H1 (cell line): ENCODE data around the gene BEAN1. TPM values are rescaled to one million over a fixed set of nuclear protein-coding genes. Genes with fewer than 3 reads are reported as not detected.

Experiments used
- CTCF ChIA-PET: fragments of 300-600 bp; sonication (Branson Sonifier 250); formaldehyde crosslinking; loops from one replicate; lab custom pipeline; 2021; ENCODE audit not compliant: partially characterized antibody; lab: Charles Lee
- POLR2A ChIA-PET: fragments of 300-600 bp; sonication (Branson Sonifier 250); formaldehyde crosslinking; loops from one replicate; lab custom pipeline; 2021; ENCODE audit warnings: inconsistent platforms; ENCODE audit not compliant: partially characterized antibody; lab: Charles Lee
- DNase-seq, 2 experiments: peaks; one replicate each; pipeline versions ENCODE4 v3.0.0 to v3.0.0-alpha.2; 2010 to 2022; ENCODE audit warnings: low spot score in 2 of 2, low read depth in 1 of 2, mixed read lengths in 1 of 2
- FAIRE-seq: peaks from 2 replicates; lab custom pipeline; 2011; peaks lifted over from hg19 to GRCh38; lab: Jason Lieb, UNC
- H2AFZ ChIP-seq: 2 replicates; pipeline ENCODE4 v1.8.1; 2012; ENCODE audit warnings: low read length, inconsistent platforms
- H2AK5ac ChIP-seq: 2 replicates; pipeline ENCODE4 v1.6.1; 2013; ENCODE audit warnings: low read depth, low read length
- H2BK120ac ChIP-seq: replicated peaks from 2 replicates; pipeline ENCODE3; 2013; ENCODE audit warnings: low read depth, low read length, inconsistent platforms
- H2BK12ac ChIP-seq: 2 replicates; pipeline ENCODE4 v1.6.1; 2013; ENCODE audit warnings: low read depth, low read length
- H2BK15ac ChIP-seq: 2 replicates; pipeline ENCODE4 v1.6.1; 2013; ENCODE audit warnings: low read length
- H2BK20ac ChIP-seq: 2 replicates; pipeline ENCODE4 v1.6.1; 2013; ENCODE audit warnings: low read length
- H2BK5ac ChIP-seq: 2 replicates; pipeline ENCODE4 v1.6.1; 2013; ENCODE audit warnings: low read depth, low read length
- H3K14ac ChIP-seq: 2 replicates; pipeline ENCODE4 v1.6.1; 2013; ENCODE audit warnings: inconsistent platforms; ENCODE audit not compliant: insufficient read length
- H3K18ac ChIP-seq: 2 replicates; pipeline ENCODE4 v1.6.1; 2013; ENCODE audit warnings: low read length; ENCODE audit errors: extremely low read depth
- H3K23ac ChIP-seq: 2 replicates; pipeline ENCODE4 v1.6.1; 2013; ENCODE audit warnings: inconsistent platforms; ENCODE audit not compliant: insufficient read length
- H3K23me2 ChIP-seq: 2 replicates; pipeline ENCODE4 v1.6.1; 2013; ENCODE audit warnings: low read depth, low read length
- H3K27ac ChIP-seq: 2 replicates; pipeline ENCODE4 v1.6.1; 2011; ENCODE audit warnings: low read depth, low read length, inconsistent platforms
- H3K27me3 ChIP-seq, 4 experiments: replicated peaks in 1 of 4; 1 replicate in 1 of 4; 2 replicates in 3 of 4; pipeline versions ENCODE4 v1.6.1 to v1.8.1; 2011 to 2013; ENCODE audit warnings: low read length in 3 of 4, mild to moderate bottlenecking in 3 of 4, inconsistent platforms in 2 of 4, mixed read lengths in 2 of 4, moderate library complexity in 1 of 4; ENCODE audit not compliant: control insufficient read depth in 3 of 4, insufficient read depth in 3 of 4; ENCODE audit errors: extremely low read depth in 1 of 4
- H3K36me3 ChIP-seq, 4 experiments: 2 replicates each; pipeline versions ENCODE4 v1.6.1 to v1.8.1; 2011 to 2013; ENCODE audit warnings: mild to moderate bottlenecking in 4 of 4, low read length in 3 of 4, moderate library complexity in 2 of 4, control low read depth in 1 of 4, inconsistent platforms in 1 of 4; ENCODE audit not compliant: insufficient read depth in 4 of 4, control insufficient read depth in 2 of 4
- H3K4ac ChIP-seq: replicated peaks from 2 replicates; pipeline ENCODE3; 2013; ENCODE audit warnings: low read length, low read depth, mixed read lengths, inconsistent platforms; ENCODE audit not compliant: insufficient read length
- H3K4me1 ChIP-seq, 4 experiments: replicated peaks in 1 of 4; 1 replicate in 1 of 4; 2 replicates in 3 of 4; pipeline versions ENCODE4 v1.6.1 to v1.8.1; 2011 to 2013; ENCODE audit warnings: low read length in 3 of 4, inconsistent platforms in 2 of 4, mixed read lengths in 1 of 4; ENCODE audit not compliant: insufficient read depth in 4 of 4, control insufficient read depth in 3 of 4
- H3K4me2 ChIP-seq, 2 experiments: 2 replicates each; pipeline versions ENCODE4 v1.6.1 to v1.8.1; 2011 to 2013; ENCODE audit warnings: low read depth in 2 of 2, low read length in 2 of 2, control low read depth in 1 of 2, inconsistent platforms in 1 of 2, mild to moderate bottlenecking in 1 of 2; ENCODE audit not compliant: insufficient read depth in 1 of 2
- H3K4me3 ChIP-seq, 4 experiments: fragments of 200-600, 300-600 bp in 1 of 4; sonication (generic), shearing (Covaris generic), sonication (Bioruptor Twin) in 1 of 4; 2 replicates each; pipeline versions ENCODE4 v1.5.1 to v1.8.1; 2011 to 2016; ENCODE audit warnings: low read length in 4 of 4, low read depth in 3 of 4, control low read depth in 2 of 4, inconsistent platforms in 2 of 4, mild to moderate bottlenecking in 2 of 4, mixed read lengths in 1 of 4, moderate library complexity in 1 of 4; ENCODE audit not compliant: insufficient read depth in 2 of 4; ENCODE audit errors: extremely low read depth in 1 of 4
- H3K56ac ChIP-seq: replicated peaks from 2 replicates; pipeline ENCODE3; 2013; ENCODE audit warnings: low read depth, mild to moderate bottlenecking, mixed read lengths, low read length, inconsistent platforms; ENCODE audit not compliant: insufficient read length
- H3K79me1 ChIP-seq: 2 replicates; pipeline ENCODE4 v1.6.1; 2013; ENCODE audit warnings: low read depth, low read length, control low read depth
- H3K79me2 ChIP-seq, 2 experiments: 2 replicates each; pipeline versions ENCODE4 v1.6.1 to v1.8.1; 2012 to 2013; ENCODE audit warnings: low read length in 2 of 2, mild to moderate bottlenecking in 2 of 2, inconsistent platforms in 1 of 2; ENCODE audit not compliant: insufficient read depth in 2 of 2, control insufficient read depth in 1 of 2
- H3K9ac ChIP-seq, 4 experiments: replicated peaks in 1 of 4; 1 replicate in 1 of 4; 2 replicates in 3 of 4; pipeline versions ENCODE4 v1.6.1 to v1.8.1; 2011 to 2013; ENCODE audit warnings: low read depth in 3 of 4, low read length in 3 of 4, control low read depth in 2 of 4, mild to moderate bottlenecking in 2 of 4, moderate library complexity in 2 of 4, inconsistent platforms in 1 of 4; ENCODE audit errors: extremely low read depth in 1 of 4
- H3K9me3 ChIP-seq, 2 experiments: 2 replicates each; pipeline versions ENCODE4 v1.6.1 to v1.8.1; 2012 to 2013; ENCODE audit warnings: mild to moderate bottlenecking in 2 of 2, moderate library complexity in 2 of 2, control low read depth in 1 of 2, inconsistent platforms in 1 of 2, low read depth in 1 of 2, low read length in 1 of 2, mixed read lengths in 1 of 2; ENCODE audit not compliant: insufficient read depth in 2 of 2
- H4K20me1 ChIP-seq, 2 experiments: replicated peaks in 1 of 2; 2 replicates each; pipeline versions ENCODE3 to v1.8.1; 2011 to 2013; ENCODE audit warnings: inconsistent platforms in 2 of 2, low read length in 2 of 2, mild to moderate bottlenecking in 1 of 2; ENCODE audit not compliant: insufficient read depth in 2 of 2, control insufficient read depth in 1 of 2
- H4K5ac ChIP-seq: 2 replicates; pipeline ENCODE4 v1.6.1; 2013; ENCODE audit warnings: low read length, low read depth, mixed read lengths, inconsistent platforms; ENCODE audit not compliant: insufficient read length
- H4K8ac ChIP-seq: 2 replicates; pipeline ENCODE4 v1.8.0; 2013; ENCODE audit warnings: mild to moderate bottlenecking, moderate library complexity, low read length, inconsistent platforms; ENCODE audit not compliant: insufficient read depth; ENCODE audit errors: extremely low read depth
- H4K91ac ChIP-seq: replicated peaks from 2 replicates; pipeline ENCODE3; 2013; ENCODE audit warnings: low read length, mixed read lengths, inconsistent platforms; ENCODE audit not compliant: insufficient read length
- CHD1 ChIP-seq: IDR thresholded peaks from 2 replicates; pipeline ENCODE4 v1.6.1; 2012; ENCODE audit warnings: low read depth, low read length, improper control_type of control experiment
- CHD2 ChIP-seq: IDR thresholded peaks from 2 replicates; pipeline ENCODE4 v1.6.1; 2012; ENCODE audit warnings: low read length, improper control_type of control experiment
- KDM4A ChIP-seq: IDR thresholded peaks from one replicate; pipeline ENCODE4 v1.7.1; 2012; ENCODE audit warnings: low read depth, mild to moderate bottlenecking, moderate library complexity, low read length, inconsistent platforms; ENCODE audit not compliant: severe bottlenecking
- RAD21 ChIP-seq, 2 experiments: IDR thresholded peaks in 1 of 2; conservative IDR thresholded peaks in 1 of 2; 2 replicates each; pipeline ENCODE4 v1.6.1; 2011; ENCODE audit warnings: low read depth in 2 of 2, low read length in 2 of 2, improper control_type of control experiment in 1 of 2, inconsistent platforms in 1 of 2, mild to moderate bottlenecking in 1 of 2, moderate library complexity in 1 of 2
- SIX5 ChIP-seq: IDR thresholded peaks from 2 replicates; pipeline ENCODE4 v1.6.1; 2011; ENCODE audit warnings: mild to moderate bottlenecking, low read depth, low read length
- SP2 ChIP-seq: IDR thresholded peaks from 2 replicates; pipeline ENCODE4 v1.6.1; 2012; ENCODE audit warnings: mild to moderate bottlenecking, low read length, inconsistent platforms
- SRF ChIP-seq: IDR thresholded peaks from 2 replicates; pipeline ENCODE4 v1.6.1; 2011; ENCODE audit warnings: mild to moderate bottlenecking, low read depth, low read length, moderate library complexity
- TBP ChIP-seq: IDR thresholded peaks from 2 replicates; pipeline ENCODE4 v1.6.1; 2011; ENCODE audit warnings: low read depth, low read length, improper control_type of control experiment
- WGBS, 2 experiments: shearing (Covaris generic) in 1 of 2; methylation state at CpG; one replicate each; pipeline versions ENCODE4 v1.1.6 to v1.1.7; 2013 to 2015; ENCODE audit warnings: low lambda C conversion rate in 2 of 2, mixed read lengths in 2 of 2, inconsistent platforms in 1 of 2, low coverage in 1 of 2, missing lambda C conversion rate in 1 of 2; ENCODE audit not compliant: insufficient replicate concordance in 2 of 2, insufficient coverage in 1 of 2, insufficient read length in 1 of 2; ENCODE audit errors: extremely low coverage in 1 of 2, missing lambda C conversion rate in 1 of 2; 5-methylcytosine and 5-hydroxymethylcytosine counted together
- polyA plus RNA-seq, 7 experiments: library from polyadenylated mRNA; depleted of rRNA in 3 of 7; stranded (reverse) in 5 of 7; unstranded in 2 of 7; fragments of >200 nt in 5 of 7; fragments of 200-250 nt in 2 of 7; gene quantifications; 1 replicate in 5 of 7; 2 replicates in 1 of 7; 4 replicates in 1 of 7; pipeline versions ENCODE4 v1.2.1 to v1.2.3, GENCODE V29; 2011 to 2013; ENCODE audit warnings: missing spikeins in 2 of 7, mixed read lengths in 2 of 7
- total RNA-seq: library from RNA; stranded (reverse); fragmentation: NEBNext Ultra II Directional; extraction: Animal tissue kit (Norgen Biotek cat#: 25700); gene quantifications from 2 replicates; pipeline ENCODE4 v1.2.1, GENCODE V29; 2021
- TF ChIP-seq, protein P1 (sequence below): IDR thresholded peaks from 2 replicates; pipeline ENCODE4 v1.6.1; 2011; ENCODE audit warnings: low read length, improper control_type of control experiment

BEAN1 gene
- total and polyA plus RNA-seq, 2 of the 8 experiments (the other 6 are each of a cell fraction or from before 2014, with no cell fraction given), result 0.08 TPM; not detected in 1

DNA sequence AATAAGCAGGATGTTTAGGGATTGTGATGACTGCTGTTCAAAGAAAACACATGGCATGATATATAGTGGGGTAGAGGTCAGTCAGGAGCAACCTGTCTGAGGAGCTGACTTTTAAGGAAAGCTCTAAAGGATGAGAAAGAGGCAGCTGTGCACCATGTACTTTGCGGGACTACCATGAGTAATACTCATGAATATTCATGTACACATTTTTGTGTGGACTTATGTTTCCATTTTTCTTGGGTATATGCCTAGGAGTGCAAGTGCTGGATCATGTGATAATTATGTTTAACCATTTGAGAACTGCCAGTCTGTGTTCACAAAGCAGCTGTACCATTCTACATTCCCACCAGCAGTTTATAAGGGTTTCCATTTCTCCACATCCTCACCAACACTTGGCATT is 35.8 kb downstream of the BEAN1 start:
- no peaks in the 10 kb centered on the region for H3K9me3 ChIP-seq
- H3K4me3 ChIP-seq, result no peak overlapping the region
- ChIA-PET CTCF (interaction anchor here (0.8 to 2.5 kb wide), 8 partner anchors 8 to 121 kb away, joined by 3 to 12 read pairs (median 4); no protein-coding TSS in a partner anchor), POLR2A (no interaction called here)
- FAIRE-seq (no peak), DNase-seq (no peak)
- no peak overlapping the region for H2AK5ac ChIP-seq
- H3K79me2 ChIP-seq, result no peaks in the 10 kb centered on the region
- H2BK120ac ChIP-seq, result no peak overlapping the region
- H2BK5ac ChIP-seq, result no peak overlapping the region
- no peaks in the 10 kb centered on the region for H3K79me1 ChIP-seq
- H3K9ac ChIP-seq, result no peak overlapping the region
- peaks cover 0 to 3% (median 1%) of the 10 kb centered on the region in 4 experiments; a peak in 1 of 7 replicates for H3K4me1 ChIP-seq
- no peak overlapping the region for H3K18ac ChIP-seq
- H4K8ac ChIP-seq, result no peak overlapping the region
- no peaks in the 10 kb centered on the region; a peak in 2 of 7 replicates for H3K27me3 ChIP-seq
- no peak overlapping the region for H2AFZ ChIP-seq
- no peak overlapping the region for H3K14ac ChIP-seq
- no peaks in the 10 kb centered on the region for H3K36me3 ChIP-seq
- H4K20me1 ChIP-seq, result no peaks in the 10 kb centered on the region
- H3K56ac ChIP-seq, result no peak overlapping the region
- no peak overlapping the region for H3K4me2 ChIP-seq
- no peak overlapping the region for H2BK20ac ChIP-seq
- H3K27ac ChIP-seq, result no peak overlapping the region
- H2BK12ac ChIP-seq, result no peak overlapping the region
- H3K23ac ChIP-seq, result no peak overlapping the region
- no peak overlapping the region for H4K5ac ChIP-seq
- no peak overlapping the region for H3K4ac ChIP-seq
- H4K91ac ChIP-seq, result no peak overlapping the region
- no peak overlapping the region for H2BK15ac ChIP-seq
- WGBS, 2 experiments, result 90% methylated on average over 1 of the region's 1 CpG; no CpG with 5 or more reads in 1 of the 2 experiments
- H3K23me2 ChIP-seq, result no peaks in the 10 kb centered on the region
- TF ChIP-seq SP2 (no peak), CHD2 (no peak), CHD1 (no peak), SRF (no peak), KDM4A (no peak), TBP (no peak), RAD21 (IDR thresholded peaks at IDR 0.05 in 1 of 2, conservative IDR thresholded peaks at IDR 0.05 in 1 of 2; ENCODE audit: low read depth in 2 of 2, low read length in 2 of 2) (no peak), SIX5 (no peak)
- TF ChIP-seq, protein P1, sequence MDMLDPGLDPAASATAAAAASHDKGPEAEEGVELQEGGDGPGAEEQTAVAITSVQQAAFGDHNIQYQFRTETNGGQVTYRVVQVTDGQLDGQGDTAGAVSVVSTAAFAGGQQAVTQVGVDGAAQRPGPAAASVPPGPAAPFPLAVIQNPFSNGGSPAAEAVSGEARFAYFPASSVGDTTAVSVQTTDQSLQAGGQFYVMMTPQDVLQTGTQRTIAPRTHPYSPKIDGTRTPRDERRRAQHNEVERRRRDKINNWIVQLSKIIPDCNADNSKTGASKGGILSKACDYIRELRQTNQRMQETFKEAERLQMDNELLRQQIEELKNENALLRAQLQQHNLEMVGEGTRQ, result no peak
